Hepatocyte (in vitro differentiated cells): ENCODE results near the gene PDZRN4. TPM values are rescaled to one million over a fixed set of nuclear protein-coding genes. Genes with fewer than 3 reads are reported as not detected.

Experiments
- DNase-seq: peaks from one replicate; pipeline ENCODE4 v3.0.0-alpha.2; 2016; ENCODE audit warnings: low spot score
- H2AFZ ChIP-seq: fragments of 200-600 bp; sonication (generic); 2 replicates; pipeline ENCODE4 v1.6.0; 2016; ENCODE audit warnings: antibody characterized with exemption, mild to moderate bottlenecking
- H3K27ac ChIP-seq: fragments of 200-600 bp; sonication (generic); 2 replicates; pipeline ENCODE4 v1.5.1; 2016; ENCODE audit warnings: mild to moderate bottlenecking
- H3K27me3 ChIP-seq: fragments of 200-600 bp; sonication (generic); 2 replicates; pipeline ENCODE4 v1.6.1; 2016
- H3K36me3 ChIP-seq: fragments of 200-600 bp; sonication (generic); replicated peaks from 2 replicates; pipeline ENCODE4 v1.5.1; 2016; ENCODE audit warnings: low read depth; ENCODE audit not compliant: insufficient read depth
- H3K4me1 ChIP-seq: fragments of 200-600 bp; sonication (generic); 2 replicates; pipeline ENCODE4 v1.5.1; 2016; ENCODE audit warnings: mild to moderate bottlenecking, moderate library complexity; ENCODE audit not compliant: insufficient read depth
- H3K4me2 ChIP-seq: fragments of 200-600 bp; sonication (generic); 2 replicates; pipeline ENCODE4 v1.6.0; 2016
- H3K4me3 ChIP-seq: fragments of 200-600 bp; sonication (generic); 2 replicates; pipeline ENCODE4 v1.5.1; 2016; ENCODE audit warnings: mild to moderate bottlenecking
- H3K79me2 ChIP-seq: fragments of 200-600 bp; sonication (generic); 2 replicates; pipeline ENCODE4 v1.6.0; 2017; ENCODE audit warnings: mild to moderate bottlenecking
- H3K9me2 ChIP-seq: fragments of 200-600 bp; sonication (generic); replicated peaks from 2 replicates; pipeline ENCODE4 v1.6.0; 2017; ENCODE audit warnings: mild to moderate bottlenecking; ENCODE audit not compliant: insufficient read depth
- H3K9me3 ChIP-seq: fragments of 200-600 bp; sonication (generic); 2 replicates; pipeline ENCODE4 v1.5.1; 2016; ENCODE audit warnings: low read depth, mild to moderate bottlenecking
- H4K20me1 ChIP-seq: fragments of 200-600 bp; sonication (generic); 2 replicates; pipeline ENCODE4 v1.6.0; 2016; ENCODE audit warnings: mild to moderate bottlenecking; ENCODE audit not compliant: insufficient read depth, poor library complexity, severe bottlenecking
- CTCF ChIP-seq: fragments of 200-600 bp; sonication (generic); IDR thresholded peaks from 2 replicates; pipeline ENCODE4 v1.5.1; 2016; ENCODE audit warnings: antibody characterized with exemption, mild to moderate bottlenecking; ENCODE audit not compliant: poor library complexity
- EZH2 ChIP-seq: fragments of 200-600 bp; sonication (generic); IDR thresholded peaks from 2 replicates; pipeline ENCODE4 v1.6.1; 2016; ENCODE audit warnings: antibody characterized with exemption, mild to moderate bottlenecking, borderline replicate concordance
- EZH2phosphoT487 ChIP-seq: fragments of 200-600 bp; sonication (generic); IDR thresholded peaks from one replicate; pipeline ENCODE4 v1.6.1; 2018; ENCODE audit warnings: antibody characterized with exemption, mild to moderate bottlenecking, low read depth, moderate library complexity; ENCODE audit not compliant: unreplicated experiment, severe bottlenecking
- WGBS: methylation state at CpG from one replicate; pipeline ENCODE4 v1.1.6; 2016; ENCODE audit warnings: low lambda C conversion rate; ENCODE audit errors: missing lambda C conversion rate; 5-methylcytosine and 5-hydroxymethylcytosine counted together
- polyA plus RNA-seq: library from polyadenylated mRNA; unstranded; fragments of >200 nt; fragmentation: Nextera tagmentation; extraction: Ambion mirVana; gene quantifications from 2 replicates; pipeline ENCODE4 v1.2.1, GENCODE V29; 2016
- total RNA-seq: library from RNA; depleted of rRNA; stranded (reverse); fragments of >200 nt; gene quantifications from 2 replicates; pipeline ENCODE4 v1.2.3, GENCODE V29; 2014

PDZRN4 gene
- total and polyA plus RNA-seq, 2 experiments from 2014 or later, result 2.2 to 2.3 TPM

- Histone ChIP-seq H2AFZ (no peak overlapping the region), H3K27me3 (no peaks in the 10 kb centered on the region), H3K27ac (no peak overlapping the region), H4K20me1 (no peaks in the 10 kb centered on the region), H3K4me3 (no peak overlapping the region), H3K9me3 (no peaks in the 10 kb centered on the region), H3K4me1 (no peaks in the 10 kb centered on the region), H3K9me2 (no peaks in the 10 kb centered on the region), H3K79me2 (no peaks in the 10 kb centered on the region), H3K36me3 (no peaks in the 10 kb centered on the region), H3K4me2 (no peak overlapping the region)
- TF ChIP-seq EZH2 (no peak), CTCF (no peak), EZH2phosphoT487 (no peak)
- 93% methylated on average over 1 of the region's 1 CpG for WGBS
- no peak for DNase-seq
Measured at GRCh38 chr12:41142376-41142775, 45.7 kb upstream of the PDZRN4 start.

- WGBS, result 62% methylated on average over 3 of the region's 3 CpGs
- no peaks in the 10 kb centered on the region for H3K36me3 ChIP-seq
- H3K4me1 ChIP-seq, result no peaks in the 10 kb centered on the region
- no peaks in the 10 kb centered on the region for H4K20me1 ChIP-seq
- H3K4me2 ChIP-seq, result no peak overlapping the region
- no peak overlapping the region for H3K4me3 ChIP-seq
- no peak overlapping the region for H2AFZ ChIP-seq
- H3K9me2 ChIP-seq, result no peaks in the 10 kb centered on the region
- H3K79me2 ChIP-seq, result no peaks in the 10 kb centered on the region
- TF ChIP-seq EZH2 (no peak), EZH2phosphoT487 (no peak), CTCF (no peak)
- H3K9me3 ChIP-seq, result no peaks in the 10 kb centered on the region
- no peak overlapping the region for H3K27ac ChIP-seq
- H3K27me3 ChIP-seq, result no peaks in the 10 kb centered on the region
- DNase-seq, result no peak
Measured at GRCh38 chr12:41151793-41152192, 36.3 kb upstream of the PDZRN4 start.

GRCh38 chr12:41162461-41162860 is 25.7 kb upstream of the PDZRN4 start:
- Histone ChIP-seq H2AFZ (no peak overlapping the region), H3K36me3 (no peaks in the 10 kb centered on the region), H3K4me1 (no peaks in the 10 kb centered on the region), H3K9me3 (no peaks in the 10 kb centered on the region), H3K79me2 (no peaks in the 10 kb centered on the region), H3K27ac (no peak overlapping the region), H3K4me2 (no peak overlapping the region), H3K4me3 (no peak overlapping the region), H3K27me3 (no peaks in the 10 kb centered on the region), H3K9me2 (no peaks in the 10 kb centered on the region), H4K20me1 (no peaks in the 10 kb centered on the region)
- 56% methylated on average over 5 of the region's 5 CpGs for WGBS
- TF ChIP-seq EZH2 (no peak), EZH2phosphoT487 (no peak), CTCF (no peak)
- DNase-seq, result no peak

- no peak overlapping the region for H3K4me2 ChIP-seq
- no peak overlapping the region for H3K4me3 ChIP-seq
- no peaks in the 10 kb centered on the region for H4K20me1 ChIP-seq
- no peaks in the 10 kb centered on the region for H3K79me2 ChIP-seq
- H2AFZ ChIP-seq, result no peak overlapping the region
- H3K27me3 ChIP-seq, result no peaks in the 10 kb centered on the region
- no peak for TF ChIP-seq EZH2phosphoT487
- TF ChIP-seq CTCF, result no peak
- no peak for TF ChIP-seq EZH2
- H3K4me1 ChIP-seq, result no peaks in the 10 kb centered on the region
- no peaks in the 10 kb centered on the region for H3K9me3 ChIP-seq
- H3K27ac ChIP-seq, result no peak overlapping the region
- WGBS, result 90% methylated on average over 1 of the region's 1 CpG
- no peaks in the 10 kb centered on the region for H3K9me2 ChIP-seq
- no peaks in the 10 kb centered on the region for H3K36me3 ChIP-seq
- DNase-seq, result no peak
Measured at GRCh38 chr12:41167701-41168100, 20.4 kb upstream of the PDZRN4 start.
